SU-DHL-6 (cell line): ENCODE results near the gene RARG.

Source experiments
- H2AFZ ChIP-seq: fragments of 200-600 bp; sonication (generic); 2 replicates; pipeline ENCODE4 v1.6.1; 2014; ENCODE audit warnings: low read depth, mild to moderate bottlenecking, moderate library complexity, mixed read lengths, antibody characterized with exemption, low read length; ENCODE audit not compliant: severe bottlenecking
- H3F3A ChIP-seq: fragments of 200-600 bp; shearing (Covaris generic); 2 replicates; pipeline ENCODE4 v1.6.0; 2016; ENCODE audit warnings: antibody characterized with exemption, mild to moderate bottlenecking; ENCODE audit not compliant: insufficient read depth
- H3K27ac ChIP-seq: fragments of 200-600 bp; sonication (generic); 2 replicates; pipeline ENCODE4 v1.5.1; 2016; ENCODE audit warnings: low read depth, mild to moderate bottlenecking, low read length, moderate library complexity, mixed read lengths
- H3K27me3 ChIP-seq: fragments of 200-600 bp; sonication (generic), shearing (Covaris generic); 2 replicates; pipeline ENCODE4 v1.6.0; 2014; ENCODE audit warnings: mild to moderate bottlenecking, low read length
- H3K36me3 ChIP-seq: fragments of 200-600 bp; sonication (generic); 2 replicates; pipeline ENCODE4 v1.6.1; 2014; ENCODE audit warnings: mild to moderate bottlenecking, low read length, mixed read lengths
- H3K4me2 ChIP-seq: fragments of 300-600, 200-600 bp; shearing (Covaris generic), sonication (generic); 2 replicates; pipeline ENCODE4 v1.6.0; 2014; ENCODE audit warnings: low read length, low read depth, mild to moderate bottlenecking; ENCODE audit not compliant: poor library complexity, severe bottlenecking
- H3K4me3 ChIP-seq: fragments of 200-600 bp; sonication (generic); 2 replicates; pipeline ENCODE4 v1.5.1; 2014; ENCODE audit warnings: antibody characterized with exemption, low read length, mild to moderate bottlenecking, mixed read lengths; ENCODE audit not compliant: insufficient read depth, poor library complexity, severe bottlenecking
- H3K79me2 ChIP-seq: fragments of 200-600 bp; sonication (generic); 2 replicates; pipeline ENCODE4 v1.6.1; 2014; ENCODE audit warnings: mild to moderate bottlenecking, low read length, moderate library complexity; ENCODE audit not compliant: insufficient read depth
- H3K9ac ChIP-seq: fragments of 200-600 bp; sonication (generic); 2 replicates; pipeline ENCODE4 v1.7.0; 2014; ENCODE audit warnings: mild to moderate bottlenecking, low read length
- H3K9me2 ChIP-seq: fragments of 200-600 bp; sonication (generic); replicated peaks from 2 replicates; pipeline ENCODE4 v1.6.1; 2014; ENCODE audit warnings: low read length; ENCODE audit not compliant: insufficient read depth
- H3K9me3 ChIP-seq: fragments of 200-600 bp; sonication (generic); 2 replicates; pipeline ENCODE4 v1.6.1; 2014; ENCODE audit warnings: low read length, mixed read lengths; ENCODE audit not compliant: insufficient read depth
- H4K20me1 ChIP-seq: fragments of 200-600 bp; sonication (generic); 2 replicates; pipeline ENCODE4 v1.6.1; 2014; ENCODE audit warnings: low read depth, mild to moderate bottlenecking, antibody characterized with exemption, low read length, moderate library complexity, mixed read lengths
- EZH2phosphoT487 ChIP-seq: fragments of 200-600 bp; sonication (generic), shearing (Covaris generic); conservative IDR thresholded peaks from 2 replicates; pipeline ENCODE4 v1.6.1; 2018; ENCODE audit warnings: mild to moderate bottlenecking, antibody characterized with exemption, low read length, moderate library complexity, mixed read lengths
- TF ChIP-seq, protein P1 (sequence below): fragments of 200-600 bp; sonication (generic); IDR thresholded peaks from one replicate; pipeline ENCODE4 v1.5.1; 2017; ENCODE audit warnings: antibody characterized with exemption, mild to moderate bottlenecking, low read length, moderate library complexity; ENCODE audit not compliant: insufficient read depth, poor library complexity, severe bottlenecking

Gene RARG

DNA sequence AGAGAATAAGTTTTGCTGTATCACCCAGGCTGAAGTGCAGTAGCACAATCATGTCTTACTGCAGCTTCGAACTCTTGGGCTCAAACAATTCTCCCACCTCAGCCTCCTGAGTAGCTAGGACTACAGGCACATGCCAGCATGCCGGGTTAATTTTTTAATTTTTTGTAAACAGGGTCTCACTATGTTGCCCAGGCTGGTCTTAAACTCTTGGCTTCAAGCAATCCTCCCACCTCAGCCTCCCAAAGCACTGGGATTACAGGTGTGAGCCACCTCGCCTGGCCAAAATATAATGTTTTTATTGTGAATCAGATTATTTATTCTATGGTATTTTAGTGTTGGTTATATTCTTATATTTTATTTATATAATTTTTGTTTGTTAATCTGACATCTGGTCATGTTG is 55.3 kb downstream of the RARG start:
- Histone ChIP-seq H3K36me3 (peaks cover under 1% of the 10 kb centered on the region; the same call in 1 of the 2 replicates), H3K9me3 (no peaks in the 10 kb centered on the region), H2AFZ (no peak overlapping the region), H3K4me3 (no peak overlapping the region), H3K9me2 (no peaks in the 10 kb centered on the region), H3K27me3 (no peaks in the 10 kb centered on the region), H4K20me1 (no peaks in the 10 kb centered on the region), H3K9ac (no peak overlapping the region), H3F3A (peaks cover 5% of the 10 kb centered on the region; the same call in 1 of the 2 replicates), H3K27ac (no peak overlapping the region), H3K79me2 (peaks cover 7% of the 10 kb centered on the region), H3K4me2 (no peak overlapping the region)
- TF ChIP-seq, protein P1, sequence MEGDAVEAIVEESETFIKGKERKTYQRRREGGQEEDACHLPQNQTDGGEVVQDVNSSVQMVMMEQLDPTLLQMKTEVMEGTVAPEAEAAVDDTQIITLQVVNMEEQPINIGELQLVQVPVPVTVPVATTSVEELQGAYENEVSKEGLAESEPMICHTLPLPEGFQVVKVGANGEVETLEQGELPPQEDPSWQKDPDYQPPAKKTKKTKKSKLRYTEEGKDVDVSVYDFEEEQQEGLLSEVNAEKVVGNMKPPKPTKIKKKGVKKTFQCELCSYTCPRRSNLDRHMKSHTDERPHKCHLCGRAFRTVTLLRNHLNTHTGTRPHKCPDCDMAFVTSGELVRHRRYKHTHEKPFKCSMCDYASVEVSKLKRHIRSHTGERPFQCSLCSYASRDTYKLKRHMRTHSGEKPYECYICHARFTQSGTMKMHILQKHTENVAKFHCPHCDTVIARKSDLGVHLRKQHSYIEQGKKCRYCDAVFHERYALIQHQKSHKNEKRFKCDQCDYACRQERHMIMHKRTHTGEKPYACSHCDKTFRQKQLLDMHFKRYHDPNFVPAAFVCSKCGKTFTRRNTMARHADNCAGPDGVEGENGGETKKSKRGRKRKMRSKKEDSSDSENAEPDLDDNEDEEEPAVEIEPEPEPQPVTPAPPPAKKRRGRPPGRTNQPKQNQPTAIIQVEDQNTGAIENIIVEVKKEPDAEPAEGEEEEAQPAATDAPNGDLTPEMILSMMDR, result no peak
- no peak for TF ChIP-seq EZH2phosphoT487

DNA sequence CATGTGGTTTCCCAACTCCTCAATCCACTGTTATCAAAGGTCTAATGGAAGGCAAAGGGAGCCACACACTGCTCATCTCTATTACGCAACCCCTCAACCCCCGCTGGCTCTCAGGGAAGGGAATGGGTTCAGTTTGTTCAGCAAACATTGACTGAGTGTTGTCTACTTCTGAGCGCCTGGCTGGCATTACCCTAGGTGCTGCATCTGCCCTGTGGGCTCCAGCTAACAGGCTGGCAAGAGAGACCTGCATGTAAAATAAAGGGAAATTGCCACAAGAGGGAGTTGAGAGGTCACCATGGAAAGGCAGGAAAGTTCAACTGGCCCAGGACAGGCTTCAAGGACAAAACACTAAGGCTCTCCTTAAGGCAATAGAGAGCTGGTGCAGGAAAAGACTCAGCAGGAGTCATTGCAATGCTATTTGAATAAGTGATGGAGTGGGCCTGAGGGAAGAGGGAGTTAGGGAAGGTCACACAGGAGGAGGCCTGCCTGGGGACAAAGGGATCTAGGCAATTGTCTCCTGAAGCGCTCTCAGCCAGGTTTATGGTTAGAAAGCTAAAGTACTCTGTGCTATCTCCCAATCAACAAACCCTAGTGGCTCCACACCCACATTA is 57.0 kb downstream of the RARG start:
- Histone ChIP-seq H3K4me2 (no peak overlapping the region), H2AFZ (no peak overlapping the region)

DNA sequence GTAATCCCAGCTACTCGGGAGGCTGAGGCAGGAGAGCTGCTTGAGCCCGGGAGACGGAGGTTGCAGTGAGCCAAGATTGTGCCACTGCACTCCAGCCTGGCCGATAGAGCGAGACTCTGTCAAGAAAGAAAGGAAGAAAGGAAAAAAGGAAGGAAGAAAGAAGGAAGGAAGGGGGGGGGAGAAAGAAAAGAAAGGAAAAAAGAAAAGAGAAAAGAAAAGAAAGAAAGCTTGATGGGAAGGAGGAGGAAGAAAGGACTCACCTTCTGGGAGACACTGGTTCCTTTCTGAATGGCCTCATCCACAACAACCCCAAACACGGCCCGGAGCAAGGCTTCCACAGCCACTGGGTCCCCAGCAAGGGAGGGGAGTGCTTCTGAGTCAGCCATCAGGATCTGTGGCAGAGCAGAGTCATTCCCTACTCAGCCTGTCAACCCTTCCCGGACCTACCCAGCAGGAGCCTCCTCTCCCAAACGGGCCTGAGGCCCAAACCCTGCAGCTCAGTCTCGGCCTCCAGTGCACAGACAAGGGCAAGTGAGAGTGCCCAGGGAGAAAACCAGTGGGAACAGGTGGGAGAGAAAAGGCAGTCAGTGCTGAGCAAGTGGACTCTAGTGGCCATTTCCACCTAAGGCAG is 58.8 kb downstream of the RARG start:
- Histone ChIP-seq H3K9me3 (no peaks in the 10 kb centered on the region), H2AFZ (no peak overlapping the region), H4K20me1 (no peaks in the 10 kb centered on the region), H3K4me2 (no peak overlapping the region), H3K9ac (no peak overlapping the region), H3K27ac (no peak overlapping the region), H3K4me3 (no peak overlapping the region), H3K79me2 (no peaks in the 10 kb centered on the region), H3K27me3 (no peaks in the 10 kb centered on the region), H3K36me3 (no peaks in the 10 kb centered on the region), H3K9me2 (no peaks in the 10 kb centered on the region), H3F3A (no peaks in the 10 kb centered on the region; the same call in 1 of the 2 replicates)
- no peak for TF ChIP-seq EZH2phosphoT487
- TF ChIP-seq, protein P1, result no peak

More for the DNA sequence above, 57.0 kb downstream of the RARG start:
- Histone ChIP-seq H3K36me3 (no peaks in the 10 kb centered on the region), H3K27me3 (no peaks in the 10 kb centered on the region), H3K4me3 (no peak overlapping the region), H3F3A (peaks cover 5% of the 10 kb centered on the region; the same call in 1 of the 2 replicates), H3K79me2 (no peaks in the 10 kb centered on the region), H4K20me1 (no peaks in the 10 kb centered on the region), H3K9me2 (no peaks in the 10 kb centered on the region), H3K27ac (no peak overlapping the region), H3K9ac (no peak overlapping the region), H3K9me3 (no peaks in the 10 kb centered on the region)
- no peak for TF ChIP-seq EZH2phosphoT487
- TF ChIP-seq, protein P1, result no peak
